H9 (cell line): ENCODE data around the gene PRKAG1. TPM values are rescaled to one million over a fixed set of nuclear protein-coding genes. Genes with fewer than 3 reads are reported as not detected.
A peak's percentile ranks its signal among the peaks of the same experiment; 100 is the strongest.

Source experiments
- DNase-seq: peaks from one replicate; pipeline ENCODE4 v3.0.0-alpha.2; 2017
- H2AFZ ChIP-seq: one replicate; pipeline ENCODE4 v1.6.1; 2013; ENCODE audit warnings: mild to moderate bottlenecking, low read length, control low read depth, moderate library complexity
- H2AK5ac ChIP-seq: 2 replicates; pipeline ENCODE4 v1.6.1; 2013; ENCODE audit warnings: low read length, control low read depth, mixed read lengths; ENCODE audit not compliant: insufficient read length
- H2BK120ac ChIP-seq: one replicate; pipeline ENCODE4 v1.6.1; 2013; ENCODE audit warnings: low read depth, mild to moderate bottlenecking, low read length, control low read depth, inconsistent platforms; ENCODE audit not compliant: poor library complexity, severe bottlenecking
- H2BK12ac ChIP-seq: 2 replicates; pipeline ENCODE4 v1.6.1; 2013; ENCODE audit warnings: low read length, control low read depth, mixed read lengths, low read depth; ENCODE audit not compliant: insufficient read length
- H2BK15ac ChIP-seq: 2 replicates; pipeline ENCODE4 v1.6.1; 2013; ENCODE audit warnings: low read depth, low read length, control low read depth
- H2BK20ac ChIP-seq: one replicate; pipeline ENCODE4 v1.6.1; 2013; ENCODE audit warnings: low read depth, mild to moderate bottlenecking, low read length, control low read depth, inconsistent platforms; ENCODE audit not compliant: poor library complexity, severe bottlenecking
- H2BK5ac ChIP-seq: 2 replicates; pipeline ENCODE4 v1.6.1; 2013; ENCODE audit warnings: low read length, control low read depth, mixed read lengths; ENCODE audit not compliant: insufficient read length
- H3K14ac ChIP-seq: 2 replicates; pipeline ENCODE4 v1.6.1; 2013; ENCODE audit warnings: low read length, control low read depth; ENCODE audit not compliant: insufficient read depth
- H3K18ac ChIP-seq: 2 replicates; pipeline ENCODE4 v1.6.1; 2013; ENCODE audit warnings: low read depth, mild to moderate bottlenecking, mixed read lengths, low read length, control low read depth; ENCODE audit not compliant: insufficient read length
- H3K23ac ChIP-seq: 2 replicates; pipeline ENCODE4 v1.6.1; 2013; ENCODE audit warnings: low read length, control low read depth, mixed read lengths, low read depth; ENCODE audit not compliant: insufficient read length
- H3K23me2 ChIP-seq: 2 replicates; pipeline ENCODE4 v1.6.1; 2013; ENCODE audit warnings: low read depth, mild to moderate bottlenecking, mixed read lengths, low read length, control low read depth; ENCODE audit not compliant: insufficient read length, poor library complexity, severe bottlenecking
- H3K27ac ChIP-seq: 2 replicates; pipeline ENCODE4 v1.5.1; 2013; ENCODE audit warnings: low read length, control low read depth, mixed read lengths, low read depth; ENCODE audit not compliant: insufficient read length
- H3K27me3 ChIP-seq: 2 replicates; pipeline ENCODE4 v1.6.1; 2013; ENCODE audit warnings: low read length, control low read depth, inconsistent platforms; ENCODE audit not compliant: insufficient read depth
- H3K4ac ChIP-seq: 2 replicates; pipeline ENCODE4 v1.6.1; 2013; ENCODE audit warnings: low read depth, mild to moderate bottlenecking, control low read depth, inconsistent platforms, low read length, moderate library complexity
- H3K4me1 ChIP-seq: 2 replicates; pipeline ENCODE4 v1.6.1; 2013; ENCODE audit warnings: low read length, control low read depth, inconsistent platforms; ENCODE audit not compliant: insufficient read depth
- H3K4me2 ChIP-seq: 2 replicates; pipeline ENCODE4 v1.6.1; 2013; ENCODE audit warnings: low read length, control low read depth, mixed read lengths; ENCODE audit not compliant: insufficient read length, insufficient read depth
- H3K56ac ChIP-seq: 2 replicates; pipeline ENCODE4 v1.6.1; 2013; ENCODE audit warnings: low read depth, mild to moderate bottlenecking, mixed read lengths, low read length, control low read depth; ENCODE audit not compliant: insufficient read length
- H3K79me1 ChIP-seq: 2 replicates; pipeline ENCODE4 v1.6.1; 2013; ENCODE audit warnings: low read depth, mild to moderate bottlenecking, moderate library complexity, low read length, control low read depth, inconsistent platforms; ENCODE audit not compliant: insufficient read depth, poor library complexity, severe bottlenecking
- H3K79me2 ChIP-seq: 2 replicates; pipeline ENCODE4 v1.6.1; 2013; ENCODE audit warnings: low read length, control low read depth, inconsistent platforms; ENCODE audit not compliant: insufficient read depth
- H3K9ac ChIP-seq: 2 replicates; pipeline ENCODE4 v1.6.1; 2013; ENCODE audit warnings: low read length, control low read depth, mixed read lengths; ENCODE audit not compliant: insufficient read length; ENCODE audit errors: extremely low read depth
- H3K9me3 ChIP-seq: one replicate; pipeline ENCODE4 v1.6.1; 2013; ENCODE audit warnings: low read depth, low read length, inconsistent platforms; ENCODE audit not compliant: control insufficient read depth
- H3T11ph ChIP-seq: one replicate; pipeline ENCODE4 v1.6.1; 2013; ENCODE audit warnings: mild to moderate bottlenecking, low read length, control low read depth, inconsistent platforms
- H4K20me1 ChIP-seq: one replicate; pipeline ENCODE4 v1.6.1; 2013; ENCODE audit not compliant: control insufficient read depth, insufficient read length, insufficient read depth
- H4K5ac ChIP-seq: 2 replicates; pipeline ENCODE4 v1.6.1; 2013; ENCODE audit warnings: low read depth, mild to moderate bottlenecking, mixed read lengths, low read length, control low read depth; ENCODE audit not compliant: insufficient read length
- H4K8ac ChIP-seq: replicated peaks from 2 replicates; pipeline ENCODE4 v1.6.1; 2013; ENCODE audit warnings: low read length, control low read depth, mixed read lengths, low read depth; ENCODE audit not compliant: insufficient read length
- H4K91ac ChIP-seq: 2 replicates; pipeline ENCODE4 v1.6.1; 2013; ENCODE audit warnings: low read depth, mild to moderate bottlenecking, moderate library complexity, mixed read lengths, low read length, control low read depth; ENCODE audit not compliant: insufficient read length
- H3K27ac Mint-ChIP-seq, 3 experiments: 2 replicates in 2 of 3; 3 replicates in 1 of 3; pipeline ENCODE4 v1.8.0; 2020 to 2021; ENCODE audit warnings: mixed read lengths in 3 of 3, mild to moderate bottlenecking in 1 of 3, moderate library complexity in 1 of 3
- H3K27me3 Mint-ChIP-seq: 2 replicates; pipeline ENCODE4 v1.8.0; 2021; ENCODE audit warnings: low read depth, mild to moderate bottlenecking, moderate library complexity, mixed read lengths
- H3K36me3 Mint-ChIP-seq, 3 experiments: 2 replicates in 2 of 3; 3 replicates in 1 of 3; pipeline ENCODE4 v1.8.0; 2020 to 2021; ENCODE audit warnings: low read depth in 3 of 3, mixed read lengths in 3 of 3; ENCODE audit not compliant: insufficient read depth in 1 of 3
- H3K4me1 Mint-ChIP-seq, 2 experiments: 2 replicates each; pipeline ENCODE4 v1.8.0; 2020; ENCODE audit warnings: mixed read lengths in 2 of 2
- H3K4me3 Mint-ChIP-seq, 2 experiments: 2 replicates in 1 of 2; 3 replicates in 1 of 2; pipeline ENCODE4 v1.8.0; 2020 to 2021; ENCODE audit warnings: mild to moderate bottlenecking in 2 of 2, mixed read lengths in 2 of 2, moderate library complexity in 1 of 2
- H3K9me3 Mint-ChIP-seq, 2 experiments: 2 replicates in 1 of 2; 3 replicates in 1 of 2; pipeline ENCODE4 v1.8.0; 2020; ENCODE audit warnings: mild to moderate bottlenecking in 2 of 2, mixed read lengths in 2 of 2, moderate library complexity in 1 of 2
- CTCF ChIP-seq: fragments of 200-600 bp; sonication (generic); conservative IDR thresholded peaks from 3 replicates; pipeline ENCODE4 v1.8.0; 2021; ENCODE audit warnings: antibody characterized with exemption, mild to moderate bottlenecking
- WGBS: extraction: QIAGEN DNeasy Blood & Tissue Kit; methylation state at CpG from one replicate; pipeline ENCODE4 v1.1.7; 2013; ENCODE audit warnings: missing lambda C conversion rate, low lambda C conversion rate, mixed read lengths; ENCODE audit not compliant: insufficient read length; ENCODE audit errors: extremely low coverage; 5-methylcytosine and 5-hydroxymethylcytosine counted together
- total RNA-seq: library from RNA; stranded (reverse); gene quantifications from 2 replicates; pipeline ENCODE4 v1.2.1, GENCODE V29; 2021

Gene PRKAG1
- total RNA-seq, 1 experiment from 2014 or later: 34.8 TPM

- Histone ChIP-seq H3K18ac (no peak overlapping the region), H2BK120ac (no peak overlapping the region), H2AFZ (no peak overlapping the region), H2BK20ac (no peak overlapping the region), H3K14ac (no peak overlapping the region), H2BK5ac (no peak overlapping the region), H3K27me3 (no peaks in the 10 kb centered on the region), H3K4me2 (peak overlapping the region; percentile 85), H3K23me2 (peaks cover 24% of the 10 kb centered on the region), H3K4me1 (peaks cover 14% of the 10 kb centered on the region), H3K9me3 (no peaks in the 10 kb centered on the region), H4K8ac (no peak overlapping the region), H2AK5ac (no peak overlapping the region), H3K27ac (no peak overlapping the region), H3K9ac (peak overlapping the region; percentile 50), H4K20me1 (no peaks in the 10 kb centered on the region), H3K79me2 (peaks cover 48% of the 10 kb centered on the region), H3K79me1 (peaks cover 30% of the 10 kb centered on the region), H3T11ph (no peak overlapping the region), H3K56ac (no peak overlapping the region), H3K4ac (no peak overlapping the region), H4K5ac (no peak overlapping the region), H2BK12ac (no peak overlapping the region), H3K23ac (no peak overlapping the region), H4K91ac (no peak overlapping the region), H2BK15ac (no peak overlapping the region)
- WGBS: no CpG with 5 or more reads among the region's 4 CpGs
- DNase-seq: no peak
- H3K4me1 Mint-ChIP-seq: peaks cover 50% of the 10 kb centered on the region in 2 experiments
- peak overlapping the region in 1 of 3 experiments; percentile 24; a peak in 1 of 7 replicates for H3K27ac Mint-ChIP-seq
- peak overlapping the region; percentile 97 for H3K4me3 Mint-ChIP-seq
- H3K36me3 Mint-ChIP-seq: peaks cover 26 to 34% (median 31%) of the 10 kb centered on the region in 3 experiments
- H3K9me3 Mint-ChIP-seq: no peaks in the 10 kb centered on the region
- TF ChIP-seq CTCF: no peak
- no peaks in the 10 kb centered on the region for H3K27me3 Mint-ChIP-seq
Observed at GRCh38 chr12:49057888-49058287, 39.3 kb upstream of the PRKAG1 start.
